ENCODE results near the gene BIRC3. TPM values are rescaled to one million over a fixed set of nuclear protein-coding genes. Genes with fewer than 3 reads are reported as not detected.

BIRC3 gene
- total RNA-seq, 1 experiment from 2014 or later: 12.6 TPM

- in situ Hi-C loops (cut with HindIII; ENCODE audit: low pct_unique_long_range_greater_than_20kb, low sequenced_read_pairs): no loop called here
- no peak for DNase-seq (ENCODE audit: low read depth)
These were observed 69.9 kb downstream of the BIRC3 start for GRCh38 chr11:102387043-102387781.

Other genes with a start within 250 kb of the BIRC3 start
- gene YAP1, start 207.0 kb upstream of the BIRC3 start, total RNA-seq (2014; rRNA removed; shearing (Covaris generic); ENCODE audit: low replicate concordance): 5.2 and 16.8 TPM in 2 replicates
- 37.2 and 46.7 TPM in 2 replicates for gene BIRC2, start 29.7 kb downstream of the BIRC3 start, total RNA-seq (2014; rRNA removed; shearing (Covaris generic); ENCODE audit: low replicate concordance)
- gene TMEM123, start 135.3 kb downstream of the BIRC3 start, total RNA-seq (2014; rRNA removed; shearing (Covaris generic); ENCODE audit: low replicate concordance): 69.3 and 89.7 TPM in 2 replicates
- 1,017 and 1,188 TPM in 2 replicates for gene MMP7, start 213.3 kb downstream of the BIRC3 start, total RNA-seq (2014; rRNA removed; shearing (Covaris generic); ENCODE audit: low replicate concordance)